H1 (cell line): ENCODE data around the gene HEXIM2. TPM values are rescaled to one million over a fixed set of nuclear protein-coding genes. Genes with fewer than 3 reads are reported as not detected.

Experiments used
- CTCF ChIA-PET: fragments of 300-600 bp; sonication (Branson Sonifier 250); formaldehyde crosslinking; loops from one replicate; lab custom pipeline; 2021; ENCODE audit not compliant: partially characterized antibody; lab: Charles Lee
- POLR2A ChIA-PET: fragments of 300-600 bp; sonication (Branson Sonifier 250); formaldehyde crosslinking; loops from one replicate; lab custom pipeline; 2021; ENCODE audit warnings: inconsistent platforms; ENCODE audit not compliant: partially characterized antibody; lab: Charles Lee
- DNase-seq, 2 experiments: peaks; one replicate each; pipeline versions ENCODE4 v3.0.0 to v3.0.0-alpha.2; 2010 to 2022; ENCODE audit warnings: low spot score in 2 of 2, low read depth in 1 of 2, mixed read lengths in 1 of 2
- FAIRE-seq: peaks from 2 replicates; lab custom pipeline; 2011; peaks lifted over from hg19 to GRCh38; lab: Jason Lieb, UNC
- H2AFZ ChIP-seq: 2 replicates; pipeline ENCODE4 v1.8.1; 2012; ENCODE audit warnings: low read length, inconsistent platforms
- H2AK5ac ChIP-seq: 2 replicates; pipeline ENCODE4 v1.6.1; 2013; ENCODE audit warnings: low read depth, low read length
- H2BK120ac ChIP-seq: replicated peaks from 2 replicates; pipeline ENCODE3; 2013; ENCODE audit warnings: low read depth, low read length, inconsistent platforms
- H2BK12ac ChIP-seq: 2 replicates; pipeline ENCODE4 v1.6.1; 2013; ENCODE audit warnings: low read depth, low read length
- H2BK15ac ChIP-seq: 2 replicates; pipeline ENCODE4 v1.6.1; 2013; ENCODE audit warnings: low read length
- H2BK20ac ChIP-seq: 2 replicates; pipeline ENCODE4 v1.6.1; 2013; ENCODE audit warnings: low read length
- H2BK5ac ChIP-seq: 2 replicates; pipeline ENCODE4 v1.6.1; 2013; ENCODE audit warnings: low read depth, low read length
- H3K14ac ChIP-seq: 2 replicates; pipeline ENCODE4 v1.6.1; 2013; ENCODE audit warnings: inconsistent platforms; ENCODE audit not compliant: insufficient read length
- H3K18ac ChIP-seq: 2 replicates; pipeline ENCODE4 v1.6.1; 2013; ENCODE audit warnings: low read length; ENCODE audit errors: extremely low read depth
- H3K23ac ChIP-seq: 2 replicates; pipeline ENCODE4 v1.6.1; 2013; ENCODE audit warnings: inconsistent platforms; ENCODE audit not compliant: insufficient read length
- H3K23me2 ChIP-seq: 2 replicates; pipeline ENCODE4 v1.6.1; 2013; ENCODE audit warnings: low read depth, low read length
- H3K27ac ChIP-seq: 2 replicates; pipeline ENCODE4 v1.6.1; 2011; ENCODE audit warnings: low read depth, low read length, inconsistent platforms
- H3K27me3 ChIP-seq, 4 experiments: replicated peaks in 1 of 4; 1 replicate in 1 of 4; 2 replicates in 3 of 4; pipeline versions ENCODE4 v1.6.1 to v1.8.1; 2011 to 2013; ENCODE audit warnings: low read length in 3 of 4, mild to moderate bottlenecking in 3 of 4, inconsistent platforms in 2 of 4, mixed read lengths in 2 of 4, moderate library complexity in 1 of 4; ENCODE audit not compliant: control insufficient read depth in 3 of 4, insufficient read depth in 3 of 4; ENCODE audit errors: extremely low read depth in 1 of 4
- H3K36me3 ChIP-seq, 4 experiments: 2 replicates each; pipeline versions ENCODE4 v1.6.1 to v1.8.1; 2011 to 2013; ENCODE audit warnings: mild to moderate bottlenecking in 4 of 4, low read length in 3 of 4, moderate library complexity in 2 of 4, control low read depth in 1 of 4, inconsistent platforms in 1 of 4; ENCODE audit not compliant: insufficient read depth in 4 of 4, control insufficient read depth in 2 of 4
- H3K4ac ChIP-seq: replicated peaks from 2 replicates; pipeline ENCODE3; 2013; ENCODE audit warnings: low read length, low read depth, mixed read lengths, inconsistent platforms; ENCODE audit not compliant: insufficient read length
- H3K4me1 ChIP-seq, 4 experiments: replicated peaks in 1 of 4; 1 replicate in 1 of 4; 2 replicates in 3 of 4; pipeline versions ENCODE4 v1.6.1 to v1.8.1; 2011 to 2013; ENCODE audit warnings: low read length in 3 of 4, inconsistent platforms in 2 of 4, mixed read lengths in 1 of 4; ENCODE audit not compliant: insufficient read depth in 4 of 4, control insufficient read depth in 3 of 4
- H3K4me2 ChIP-seq, 2 experiments: 2 replicates each; pipeline versions ENCODE4 v1.6.1 to v1.8.1; 2011 to 2013; ENCODE audit warnings: low read depth in 2 of 2, low read length in 2 of 2, control low read depth in 1 of 2, inconsistent platforms in 1 of 2, mild to moderate bottlenecking in 1 of 2; ENCODE audit not compliant: insufficient read depth in 1 of 2
- H3K4me3 ChIP-seq, 4 experiments: fragments of 200-600, 300-600 bp in 1 of 4; sonication (generic), shearing (Covaris generic), sonication (Bioruptor Twin) in 1 of 4; 2 replicates each; pipeline versions ENCODE4 v1.5.1 to v1.8.1; 2011 to 2016; ENCODE audit warnings: low read length in 4 of 4, low read depth in 3 of 4, control low read depth in 2 of 4, inconsistent platforms in 2 of 4, mild to moderate bottlenecking in 2 of 4, mixed read lengths in 1 of 4, moderate library complexity in 1 of 4; ENCODE audit not compliant: insufficient read depth in 2 of 4; ENCODE audit errors: extremely low read depth in 1 of 4
- H3K56ac ChIP-seq: replicated peaks from 2 replicates; pipeline ENCODE3; 2013; ENCODE audit warnings: low read depth, mild to moderate bottlenecking, mixed read lengths, low read length, inconsistent platforms; ENCODE audit not compliant: insufficient read length
- H3K79me1 ChIP-seq: 2 replicates; pipeline ENCODE4 v1.6.1; 2013; ENCODE audit warnings: low read depth, low read length, control low read depth
- H3K79me2 ChIP-seq, 2 experiments: 2 replicates each; pipeline versions ENCODE4 v1.6.1 to v1.8.1; 2012 to 2013; ENCODE audit warnings: low read length in 2 of 2, mild to moderate bottlenecking in 2 of 2, inconsistent platforms in 1 of 2; ENCODE audit not compliant: insufficient read depth in 2 of 2, control insufficient read depth in 1 of 2
- H3K9ac ChIP-seq, 4 experiments: replicated peaks in 1 of 4; 1 replicate in 1 of 4; 2 replicates in 3 of 4; pipeline versions ENCODE4 v1.6.1 to v1.8.1; 2011 to 2013; ENCODE audit warnings: low read depth in 3 of 4, low read length in 3 of 4, control low read depth in 2 of 4, mild to moderate bottlenecking in 2 of 4, moderate library complexity in 2 of 4, inconsistent platforms in 1 of 4; ENCODE audit errors: extremely low read depth in 1 of 4
- H3K9me3 ChIP-seq, 2 experiments: 2 replicates each; pipeline versions ENCODE4 v1.6.1 to v1.8.1; 2012 to 2013; ENCODE audit warnings: mild to moderate bottlenecking in 2 of 2, moderate library complexity in 2 of 2, control low read depth in 1 of 2, inconsistent platforms in 1 of 2, low read depth in 1 of 2, low read length in 1 of 2, mixed read lengths in 1 of 2; ENCODE audit not compliant: insufficient read depth in 2 of 2
- H4K20me1 ChIP-seq, 2 experiments: replicated peaks in 1 of 2; 2 replicates each; pipeline versions ENCODE3 to v1.8.1; 2011 to 2013; ENCODE audit warnings: inconsistent platforms in 2 of 2, low read length in 2 of 2, mild to moderate bottlenecking in 1 of 2; ENCODE audit not compliant: insufficient read depth in 2 of 2, control insufficient read depth in 1 of 2
- H4K5ac ChIP-seq: 2 replicates; pipeline ENCODE4 v1.6.1; 2013; ENCODE audit warnings: low read length, low read depth, mixed read lengths, inconsistent platforms; ENCODE audit not compliant: insufficient read length
- H4K8ac ChIP-seq: 2 replicates; pipeline ENCODE4 v1.8.0; 2013; ENCODE audit warnings: mild to moderate bottlenecking, moderate library complexity, low read length, inconsistent platforms; ENCODE audit not compliant: insufficient read depth; ENCODE audit errors: extremely low read depth
- H4K91ac ChIP-seq: replicated peaks from 2 replicates; pipeline ENCODE3; 2013; ENCODE audit warnings: low read length, mixed read lengths, inconsistent platforms; ENCODE audit not compliant: insufficient read length
- BACH1 ChIP-seq: IDR thresholded peaks from 2 replicates; pipeline ENCODE4 v1.6.1; 2012; ENCODE audit warnings: low read length, improper control_type of control experiment
- BRCA1 ChIP-seq: IDR thresholded peaks from 2 replicates; pipeline ENCODE4 v1.6.1; 2012; ENCODE audit warnings: low read depth, low read length, improper control_type of control experiment
- CBX5 ChIP-seq: fragments of 300-800, 300-1000 bp; sonication (generic); IDR thresholded peaks from 2 replicates; pipeline ENCODE4 v1.7.1; 2016; ENCODE audit warnings: antibody characterized with exemption, low read length, low read depth
- CBX8 ChIP-seq: fragments of 300-800, 300-1000 bp; sonication (generic); IDR thresholded peaks from 2 replicates; pipeline ENCODE4 v1.7.1; 2016; ENCODE audit warnings: low read depth, low read length, borderline replicate concordance
- EP300 ChIP-seq, 2 experiments: IDR thresholded peaks; 1 replicate in 1 of 2; 2 replicates in 1 of 2; pipeline ENCODE4 v1.6.1; 2011 to 2012; ENCODE audit warnings: low read depth in 2 of 2, low read length in 2 of 2, mild to moderate bottlenecking in 2 of 2, borderline replicate concordance in 1 of 2, inconsistent platforms in 1 of 2, moderate library complexity in 1 of 2
- KDM1A ChIP-seq: fragments of 200-600, 300-600 bp; sonication (generic); IDR thresholded peaks from 2 replicates; pipeline ENCODE4 v1.7.1; 2016; ENCODE audit warnings: mild to moderate bottlenecking, low read length, borderline replicate concordance
- RNF2 ChIP-seq: fragments of 200-900, 300-1000 bp; sonication (generic); IDR thresholded peaks from 2 replicates; pipeline ENCODE4 v1.7.1; 2016; ENCODE audit warnings: borderline replicate concordance, low read depth, mild to moderate bottlenecking, antibody characterized with exemption, low read length; ENCODE audit not compliant: poor library complexity, severe bottlenecking; ENCODE audit errors: missing control alignments
- SRF ChIP-seq: IDR thresholded peaks from 2 replicates; pipeline ENCODE4 v1.6.1; 2011; ENCODE audit warnings: mild to moderate bottlenecking, low read depth, low read length, moderate library complexity
- USF2 ChIP-seq: IDR thresholded peaks from 2 replicates; pipeline ENCODE4 v1.6.1; 2011; ENCODE audit warnings: low read length, improper control_type of control experiment
- WGBS, 2 experiments: shearing (Covaris generic) in 1 of 2; methylation state at CpG; one replicate each; pipeline versions ENCODE4 v1.1.6 to v1.1.7; 2013 to 2015; ENCODE audit warnings: low lambda C conversion rate in 2 of 2, mixed read lengths in 2 of 2, inconsistent platforms in 1 of 2, low coverage in 1 of 2, missing lambda C conversion rate in 1 of 2; ENCODE audit not compliant: insufficient replicate concordance in 2 of 2, insufficient coverage in 1 of 2, insufficient read length in 1 of 2; ENCODE audit errors: extremely low coverage in 1 of 2, missing lambda C conversion rate in 1 of 2; 5-methylcytosine and 5-hydroxymethylcytosine counted together
- polyA plus RNA-seq, 7 experiments: library from polyadenylated mRNA; depleted of rRNA in 3 of 7; stranded (reverse) in 5 of 7; unstranded in 2 of 7; fragments of >200 nt in 5 of 7; fragments of 200-250 nt in 2 of 7; gene quantifications; 1 replicate in 5 of 7; 2 replicates in 1 of 7; 4 replicates in 1 of 7; pipeline versions ENCODE4 v1.2.1 to v1.2.3, GENCODE V29; 2011 to 2013; ENCODE audit warnings: missing spikeins in 2 of 7, mixed read lengths in 2 of 7
- total RNA-seq: library from RNA; stranded (reverse); fragmentation: NEBNext Ultra II Directional; extraction: Animal tissue kit (Norgen Biotek cat#: 25700); gene quantifications from 2 replicates; pipeline ENCODE4 v1.2.1, GENCODE V29; 2021

The HEXIM2 gene
- total and polyA plus RNA-seq, 2 of the 8 experiments (the other 6 are each of a cell fraction or from before 2014, with no cell fraction given): 7.5 to 13.2 TPM

GRCh38 chr17:45155483-45155882 is 6.2 kb upstream of the HEXIM2 start:
- no peak overlapping the region for H4K5ac ChIP-seq
- no peak overlapping the region for H3K56ac ChIP-seq
- H2AFZ ChIP-seq: no peak overlapping the region
- H3K27me3 ChIP-seq: no peaks in the 10 kb centered on the region
- 98% methylated on average over 2 of the region's 2 CpGs; no CpG with 5 or more reads in 1 of the 2 experiments for WGBS, 2 experiments
- peaks cover 4 to 5% of the 10 kb centered on the region in 2 experiments for H4K20me1 ChIP-seq
- no peak overlapping the region for H3K14ac ChIP-seq
- H3K9ac ChIP-seq: no peak overlapping the region
- no peak overlapping the region for H2BK5ac ChIP-seq
- peaks cover 2% of the 10 kb centered on the region for H3K23me2 ChIP-seq
- no peak overlapping the region for H2BK120ac ChIP-seq
- peaks cover 0 to 3% (median 0%) of the 10 kb centered on the region in 4 experiments; a peak in 2 of 7 replicates for H3K4me1 ChIP-seq
- peaks cover 0 to 21% of the 10 kb centered on the region in 2 experiments; a peak in 2 of 4 replicates for H3K79me2 ChIP-seq
- no peak overlapping the region for H3K4me3 ChIP-seq
- TF ChIP-seq BRCA1: no peak
- TF ChIP-seq CBX5: no peak
- TF ChIP-seq USF2: no peak
- TF ChIP-seq SRF: no peak
- no peak for TF ChIP-seq CBX8
- TF ChIP-seq EP300 (IDR thresholded peaks at IDR 0.05; ENCODE audit: borderline replicate concordance in 1 of 2, low read depth in 2 of 2, low read length in 2 of 2): no peak
- TF ChIP-seq RNF2: no peak
- TF ChIP-seq KDM1A: no peak
- TF ChIP-seq BACH1: no peak
- TF ChIP-seq, all 59 proteins: peak for 0
- CTCF ChIA-PET: interaction anchor here (0.6 to 11.5 kb wide), 13 partner anchors 10 to 80 kb away, joined by 3 to 90 read pairs (median 4); partner anchors contain the start of gene ACBD4
- DNase-seq: no peak
- H2BK12ac ChIP-seq: no peak overlapping the region
- H3K9me3 ChIP-seq: no peaks in the 10 kb centered on the region
- no peaks in the 10 kb centered on the region; the same call in 1 of the 2 replicates for H3K79me1 ChIP-seq
- H3K4ac ChIP-seq: no peak overlapping the region
- H2BK15ac ChIP-seq: no peak overlapping the region
- no peaks in the 10 kb centered on the region for H3K36me3 ChIP-seq
- no peak overlapping the region for H4K8ac ChIP-seq
- H4K91ac ChIP-seq: no peak overlapping the region
- H3K23ac ChIP-seq: no peak overlapping the region
- no peak overlapping the region for H3K27ac ChIP-seq
- POLR2A ChIA-PET: interaction anchor here (0.9 to 26.8 kb wide), 7 partner anchors 2 to 184 kb away, joined by 3 to 1076 read pairs (median 4); partner anchors contain the start of genes HEXIM1, HEXIM2 and NMT1
- no peak overlapping the region for H2BK20ac ChIP-seq
- H3K18ac ChIP-seq: no peak overlapping the region
- H3K4me2 ChIP-seq: no peak overlapping the region
- H2AK5ac ChIP-seq: no peak overlapping the region
- no peak for FAIRE-seq
